Esophagus squamous epithelium (tissue), 4 donors: ENCODE measurements around the gene KIAA1217.

ENCODE experiments used
- POLR2A ChIP-seq, 4 donors: fragments of 450-650 bp; IDR thresholded peaks; one replicate each; pipeline ENCODE4 v1.6.1; 2017; ENCODE audit warnings: antibody characterized with exemption in 4 of 4, mild to moderate bottlenecking in 4 of 4, moderate library complexity in 3 of 4
- TF ChIP-seq, protein P1 (sequence below), 6 experiments: fragments of 450-650 bp in 4 of 6; fragments of 200-600 bp in 2 of 6; sonication (generic) in 2 of 6; IDR thresholded peaks; one replicate each; pipeline ENCODE4 v1.5.1; 2016 to 2019; ENCODE audit warnings: antibody characterized with exemption in 6 of 6, mild to moderate bottlenecking in 4 of 6, moderate library complexity in 4 of 6

- TF ChIP-seq, protein P1, sequence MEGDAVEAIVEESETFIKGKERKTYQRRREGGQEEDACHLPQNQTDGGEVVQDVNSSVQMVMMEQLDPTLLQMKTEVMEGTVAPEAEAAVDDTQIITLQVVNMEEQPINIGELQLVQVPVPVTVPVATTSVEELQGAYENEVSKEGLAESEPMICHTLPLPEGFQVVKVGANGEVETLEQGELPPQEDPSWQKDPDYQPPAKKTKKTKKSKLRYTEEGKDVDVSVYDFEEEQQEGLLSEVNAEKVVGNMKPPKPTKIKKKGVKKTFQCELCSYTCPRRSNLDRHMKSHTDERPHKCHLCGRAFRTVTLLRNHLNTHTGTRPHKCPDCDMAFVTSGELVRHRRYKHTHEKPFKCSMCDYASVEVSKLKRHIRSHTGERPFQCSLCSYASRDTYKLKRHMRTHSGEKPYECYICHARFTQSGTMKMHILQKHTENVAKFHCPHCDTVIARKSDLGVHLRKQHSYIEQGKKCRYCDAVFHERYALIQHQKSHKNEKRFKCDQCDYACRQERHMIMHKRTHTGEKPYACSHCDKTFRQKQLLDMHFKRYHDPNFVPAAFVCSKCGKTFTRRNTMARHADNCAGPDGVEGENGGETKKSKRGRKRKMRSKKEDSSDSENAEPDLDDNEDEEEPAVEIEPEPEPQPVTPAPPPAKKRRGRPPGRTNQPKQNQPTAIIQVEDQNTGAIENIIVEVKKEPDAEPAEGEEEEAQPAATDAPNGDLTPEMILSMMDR (IDR thresholded peaks at IDR 0.05), result no peak
- no peak for TF ChIP-seq POLR2A (IDR thresholded peaks at IDR 0.05)
These were observed 237.8 kb downstream of the KIAA1217 start for GRCh38 chr10:24446739-24447138.
